ENCODE measurements around the gene OR2V2. TPM values are rescaled to one million over a fixed set of nuclear protein-coding genes. Genes with fewer than 3 reads are reported as not detected.
"Not testable (repeated sequence)": the region's sequence is repeated elsewhere in the genome, so short reads cannot be mapped to it uniquely, and the experiment has no call there.

Gene OR2V2
- total RNA-seq, 1 experiment from 2014 or later, result not detected

- DNase-seq (ENCODE audit: low read depth), result peak; percentile 9
Observed at GRCh38 chr5:181114844-181115778, 32.3 kb upstream of the OR2V2 start.

- no peak for DNase-seq (ENCODE audit: low read depth)
Observed at GRCh38 chr5:181118369-181118768, 29.0 kb upstream of the OR2V2 start.

DNA sequence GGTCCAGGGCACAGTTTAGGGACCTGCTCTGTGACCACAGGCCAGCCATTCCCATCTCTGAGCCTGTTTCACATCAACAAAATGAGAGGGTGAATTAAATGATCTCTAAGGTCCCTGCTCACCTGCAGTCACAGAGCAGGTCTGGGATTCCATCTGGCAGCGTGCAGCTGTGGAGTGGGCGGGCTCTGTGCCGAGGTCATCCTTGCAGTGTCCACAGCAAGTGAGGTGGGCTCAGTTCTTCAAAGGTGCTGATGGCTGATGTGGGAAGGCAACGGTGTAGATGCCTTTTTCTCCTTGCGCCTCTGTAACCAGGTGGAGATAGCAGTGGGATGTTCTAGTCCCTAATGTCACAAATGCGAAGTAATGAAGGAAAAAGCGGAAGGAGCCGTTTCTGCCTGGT lies 28.3 kb upstream of the OR2V2 start:
- no peak for DNase-seq (ENCODE audit: low read depth)

GRCh38 chr5:181120306-181120705 lies 27.1 kb upstream of the OR2V2 start:
- DNase-seq (ENCODE audit: low read depth), result peak; percentile 54

GRCh38 chr5:181120761-181121160 lies 26.6 kb upstream of the OR2V2 start:
- DNase-seq (ENCODE audit: low read depth), result peak; percentile 10

- DNase-seq (ENCODE audit: low read depth), result no peak
Observed at GRCh38 chr5:181121675-181122561, 25.5 kb upstream of the OR2V2 start.

GRCh38 chr5:181124526-181124925 lies 22.9 kb upstream of the OR2V2 start:
- DNase-seq (ENCODE audit: low read depth), result no peak

DNA sequence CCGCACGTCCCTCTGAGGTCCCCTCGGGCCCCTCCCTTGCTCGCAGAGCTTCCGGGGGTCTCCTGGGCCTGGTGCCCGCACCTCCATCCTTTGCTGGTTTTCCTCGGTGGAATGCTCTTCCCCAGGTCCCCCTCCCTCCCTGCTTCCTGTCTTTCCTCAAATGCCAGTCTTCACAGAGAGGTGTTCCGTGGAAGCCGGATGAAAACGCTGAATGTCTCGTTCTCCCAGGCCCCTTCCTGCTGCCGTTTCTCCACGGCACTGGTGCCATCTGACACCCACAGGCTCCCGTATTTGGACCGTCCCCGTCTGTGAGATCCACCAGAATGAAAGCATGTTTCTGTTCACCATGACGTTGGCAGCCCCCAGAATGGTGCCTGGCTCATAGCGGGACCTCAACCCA lies 20.5 kb upstream of the OR2V2 start:
- DNase-seq (ENCODE audit: low read depth), result no peak

GRCh38 chr5:181127456-181127855 lies 19.9 kb upstream of the OR2V2 start:
- DNase-seq (ENCODE audit: low read depth), result no peak

GRCh38 chr5:181127907-181128626 lies 19.3 kb upstream of the OR2V2 start:
- no peak for DNase-seq (ENCODE audit: low read depth)

DNA sequence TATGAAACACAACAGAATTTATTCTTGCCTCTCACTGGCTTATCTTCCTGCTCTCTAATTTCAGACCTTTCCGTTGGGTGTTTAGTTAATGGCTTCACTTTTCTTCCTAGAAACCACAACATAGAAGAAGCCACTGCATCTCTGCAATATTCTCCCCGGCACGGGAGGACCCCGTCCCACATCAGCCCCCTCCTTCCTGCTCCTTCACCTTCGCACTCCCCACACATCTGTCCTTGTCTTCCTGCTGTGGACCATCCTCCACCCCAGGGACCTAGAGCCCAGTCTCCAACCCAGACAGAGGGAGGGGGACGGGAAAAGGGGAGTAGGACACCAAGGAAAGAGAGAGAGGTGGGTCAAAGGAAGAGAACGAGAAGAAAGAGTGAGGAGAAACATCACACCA lies 17.8 kb upstream of the OR2V2 start:
- DNase-seq (ENCODE audit: low read depth), result no peak

GRCh38 chr5:181130081-181130480 lies 17.3 kb upstream of the OR2V2 start:
- not testable (repeated sequence) for DNase-seq (ENCODE audit: low read depth)

DNA sequence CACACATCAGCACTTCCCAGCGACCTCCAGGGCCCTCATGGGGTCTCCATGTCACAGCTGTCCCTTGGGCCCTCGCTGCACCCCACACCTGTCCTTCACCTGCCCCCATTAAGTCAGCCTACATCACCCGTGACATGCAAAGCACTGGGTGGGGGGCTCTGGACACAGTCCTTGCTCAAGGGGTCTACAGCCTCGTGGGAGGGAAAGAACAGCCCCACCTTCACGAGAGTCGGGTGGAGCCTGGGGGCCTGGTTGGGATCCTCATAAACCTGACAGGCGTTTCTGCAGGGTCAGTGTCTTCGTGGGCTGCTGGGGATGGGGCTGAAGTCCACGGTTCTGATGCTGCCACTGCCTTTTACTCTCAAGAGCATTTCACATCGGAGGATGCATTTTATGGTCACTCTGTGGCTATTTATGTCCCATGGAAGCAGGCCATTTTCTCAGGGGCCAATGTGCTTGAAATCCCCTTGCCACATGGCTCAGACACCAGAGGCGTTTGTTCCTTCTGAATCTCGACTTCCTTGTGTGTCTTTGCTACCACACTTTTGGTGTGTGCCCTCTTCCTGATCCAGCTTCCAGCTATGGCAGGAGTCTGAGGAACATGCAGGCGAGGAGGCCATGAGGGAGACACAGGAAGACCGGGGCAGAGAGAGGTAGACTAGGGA lies 16.4 kb upstream of the OR2V2 start, which contains the start of gene OR2V1:
Gene OR2V1 (minus strand): TSS at position 338 of the 665 bp plus-strand sequence. CDS start 5,865 bp downstream, outside the sequence.
- DNase-seq (ENCODE audit: low read depth), result no peak

GRCh38 chr5:181131514-181131913 lies 15.9 kb upstream of the OR2V2 start:
- no peak for DNase-seq (ENCODE audit: low read depth)

- no peak for DNase-seq (ENCODE audit: low read depth)
Observed at GRCh38 chr5:181133083-181133482, 14.3 kb upstream of the OR2V2 start.

- peak; percentile 78 for DNase-seq (ENCODE audit: low read depth)
Observed at GRCh38 chr5:181133610-181134231, 13.7 kb upstream of the OR2V2 start.

GRCh38 chr5:181134259-181134658 lies 13.1 kb upstream of the OR2V2 start:
- DNase-seq (ENCODE audit: low read depth), result no peak

GRCh38 chr5:181136361-181136955 lies 10.9 kb upstream of the OR2V2 start:
- no peak for DNase-seq (ENCODE audit: low read depth)

GRCh38 chr5:181138258-181138657 lies 9.1 kb upstream of the OR2V2 start:
- DNase-seq (ENCODE audit: low read depth), result no peak

DNA sequence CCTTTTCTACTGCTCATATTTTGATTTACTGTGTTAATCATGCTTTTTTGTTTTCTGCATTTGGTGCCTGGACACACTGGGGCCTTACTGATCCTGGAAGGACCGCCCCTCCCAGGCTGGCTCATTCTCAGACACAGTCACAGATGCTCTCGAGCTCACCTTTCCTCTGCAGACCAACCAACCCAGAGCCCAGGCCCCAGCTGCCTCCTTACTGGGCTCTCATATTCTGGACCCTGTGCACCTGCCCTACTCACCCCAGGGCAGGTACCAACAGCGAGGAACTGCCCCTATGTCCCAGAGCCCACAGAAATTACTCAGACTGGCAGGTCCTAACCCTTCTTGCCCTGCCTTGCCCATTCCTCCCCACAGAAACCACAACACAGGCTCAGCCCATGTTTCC lies 6.6 kb upstream of the OR2V2 start:
- no peak for DNase-seq (ENCODE audit: low read depth)
